ENCODE results near the gene EEA1. TPM values are rescaled to one million over a fixed set of nuclear protein-coding genes. Genes with fewer than 3 reads are reported as not detected.
"Not testable (repeated sequence)": the region's sequence is repeated elsewhere in the genome, so short reads cannot be mapped to it uniquely, and the experiment has no call there.

EEA1 gene
- total RNA-seq = 27.0 TPM

GRCh38 chr12:92928962-92929915, at the start of gene EEA1:
Gene EEA1 (minus strand): TSS chr12:92929295. CDS start chr12:92929066, 229 bp downstream.
- peak; percentile 97 for DNase-seq

DNA sequence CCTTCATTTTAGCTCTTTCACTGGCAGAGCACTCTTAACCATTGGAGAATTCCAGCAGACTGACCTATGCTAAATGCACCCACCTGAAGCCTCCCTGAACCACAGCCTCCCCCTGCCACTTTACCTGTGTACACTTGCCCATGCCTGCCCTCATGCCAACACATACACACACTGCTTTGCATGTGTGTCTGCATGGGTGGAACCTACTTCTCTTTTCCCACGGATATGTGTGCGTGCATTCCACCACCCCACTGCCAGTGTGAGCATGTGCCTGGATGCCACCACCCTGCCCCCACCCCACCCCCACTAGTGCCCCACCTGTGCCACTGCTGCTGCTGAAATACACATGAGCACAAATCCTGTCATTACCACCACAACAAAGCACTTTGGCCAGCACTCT, 49.5 kb upstream of the EEA1 start:
- no peak for DNase-seq

- no peak for DNase-seq
These were observed 48.2 kb upstream of the EEA1 start for GRCh38 chr12:92977326-92977725.

DNA sequence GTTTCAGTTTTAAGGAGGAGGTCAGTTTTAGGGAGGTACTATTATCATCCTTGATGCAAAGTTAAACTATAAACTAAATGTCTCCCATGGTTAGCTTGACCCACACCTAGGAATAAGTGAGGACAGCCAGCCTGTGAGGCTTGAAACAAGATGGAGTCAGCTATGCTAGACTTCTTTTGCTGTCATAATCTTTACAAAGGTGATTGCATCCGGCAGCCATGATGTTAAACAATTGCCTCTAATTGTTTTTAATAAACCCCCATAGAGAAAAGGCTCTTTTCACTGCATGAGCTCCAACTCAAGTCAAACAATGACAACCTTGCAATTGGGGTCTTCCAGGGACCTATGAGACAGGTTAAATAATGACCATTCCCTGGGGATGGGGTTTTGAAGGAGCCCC, 45.7 kb upstream of the EEA1 start:
- DNase-seq = no peak

DNA sequence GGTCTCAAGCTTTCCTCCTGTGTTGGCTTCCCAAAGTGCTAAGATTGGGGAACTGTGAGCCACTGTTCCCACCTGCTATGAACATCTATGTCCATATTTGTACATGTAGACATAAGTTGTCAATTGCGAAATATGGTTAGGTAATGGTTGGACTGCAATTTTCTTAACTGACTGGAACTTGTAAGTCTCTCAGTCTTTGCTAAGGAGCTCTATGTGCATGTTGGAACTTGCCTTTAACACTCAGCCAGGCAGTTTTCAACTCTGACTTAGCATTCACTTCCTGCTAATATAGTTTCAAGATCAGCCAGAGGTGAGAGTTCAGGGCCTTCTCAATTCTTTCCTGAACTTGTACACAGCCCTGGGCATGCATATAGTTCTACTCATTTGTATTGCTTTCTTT, 44.5 kb upstream of the EEA1 start:
- no peak for DNase-seq

DNA sequence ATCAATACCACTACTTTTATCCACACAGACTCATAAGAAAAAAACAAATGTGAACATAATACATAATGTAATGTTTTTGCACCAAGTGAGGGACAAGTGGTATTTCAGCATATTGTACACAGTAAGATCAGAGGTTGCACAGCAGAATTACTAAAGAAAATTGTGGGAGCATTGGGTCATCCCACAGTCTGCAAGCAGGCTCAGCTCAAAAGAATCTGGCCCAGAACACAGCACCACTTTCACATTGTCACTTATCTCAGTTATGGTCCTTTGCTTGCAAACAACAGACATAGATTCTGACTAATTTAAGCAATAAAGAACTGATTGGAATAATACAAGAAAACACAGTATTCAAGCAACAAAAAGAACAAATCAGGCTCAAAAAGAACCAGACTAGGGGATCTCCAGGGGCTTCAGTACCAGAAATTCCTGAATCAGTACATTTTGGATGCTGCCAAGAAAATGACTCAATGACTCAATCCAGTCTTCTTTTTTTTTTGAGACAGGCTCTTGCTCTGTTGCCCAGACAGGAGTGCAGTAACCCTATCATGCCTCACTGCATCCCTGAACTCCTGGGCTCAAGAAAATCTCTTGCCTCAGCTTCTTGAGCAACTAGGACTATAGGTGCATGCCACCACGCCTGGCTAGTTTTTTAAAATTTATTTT, 42.9 kb upstream of the EEA1 start:
- DNase-seq = peak; percentile 42

- DNase-seq = no peak
These were observed 39.2 kb upstream of the EEA1 start for GRCh38 chr12:92968176-92968813.

GRCh38 chr12:92964378-92964777, 35.3 kb upstream of the EEA1 start:
- not testable (repeated sequence) for DNase-seq

DNA sequence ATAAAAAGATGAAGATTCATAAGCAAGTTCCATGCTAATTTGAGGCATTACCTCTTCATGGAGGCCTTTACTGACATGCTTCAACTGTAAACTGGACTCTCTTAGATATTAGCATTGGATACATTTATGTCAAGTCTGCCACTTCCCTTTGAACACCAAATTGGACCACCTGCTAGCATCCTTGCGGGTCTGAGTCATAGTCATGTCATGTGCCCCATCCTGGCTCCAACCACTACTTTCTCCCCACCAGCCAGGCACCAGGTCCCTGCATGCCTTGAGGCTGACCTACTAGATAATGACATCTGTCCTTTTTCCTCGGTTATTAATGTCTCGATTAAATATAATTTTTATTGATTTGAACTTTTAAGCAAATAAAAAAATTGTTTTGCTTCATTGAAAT, 32.9 kb upstream of the EEA1 start:
- DNase-seq = no peak

DNA sequence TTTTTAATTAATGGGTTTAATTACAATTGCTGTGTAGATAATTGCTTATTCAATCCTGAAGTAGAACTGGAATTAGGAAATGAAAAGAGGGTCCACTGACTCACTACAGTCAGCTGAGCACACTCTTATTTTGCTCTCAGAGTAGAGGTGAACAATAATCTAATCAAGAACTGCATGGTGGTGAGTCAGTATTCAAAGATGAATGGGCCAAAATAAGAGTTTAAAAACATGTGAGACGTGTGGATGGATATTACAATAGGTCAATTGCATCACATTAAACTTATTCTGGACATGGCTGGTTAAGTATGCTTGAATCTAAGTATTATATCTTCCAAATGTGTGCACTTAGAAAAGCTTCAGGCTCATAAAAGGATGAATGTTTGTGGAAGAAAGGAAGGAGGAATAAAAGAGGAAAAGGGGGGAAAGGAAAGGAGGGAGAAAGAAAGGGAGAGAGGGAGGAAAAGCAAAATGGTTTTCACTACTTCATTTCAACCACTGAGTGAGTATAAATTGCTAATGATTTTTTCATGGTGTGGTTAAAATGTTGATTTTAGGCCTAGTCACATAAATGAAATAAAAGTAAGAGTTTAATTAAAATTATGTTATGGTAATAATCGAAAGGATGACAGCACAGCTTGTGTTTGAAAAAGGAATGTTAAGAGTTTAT, 27.0 kb upstream of the EEA1 start:
- no peak for DNase-seq

DNA sequence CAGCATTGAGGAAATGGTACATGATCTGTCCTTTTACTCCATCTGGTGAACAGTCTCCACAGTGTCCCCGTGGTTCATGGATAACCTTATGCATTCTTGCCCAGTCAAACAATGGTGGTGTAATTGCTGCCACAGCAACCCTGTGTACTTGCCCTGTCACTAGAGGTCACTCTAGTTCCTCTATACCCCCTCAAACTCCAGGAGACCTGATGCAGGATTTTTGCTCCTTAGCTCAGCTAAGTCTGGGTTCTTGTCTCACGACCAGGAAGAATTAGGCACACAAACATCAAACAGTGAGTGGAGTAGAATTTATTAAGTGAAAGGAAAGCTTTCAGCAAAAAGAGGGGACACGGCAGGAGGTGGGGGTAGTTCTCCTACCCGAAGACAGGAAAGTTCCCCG, 24.7 kb upstream of the EEA1 start:
- DNase-seq = no peak

GRCh38 chr12:92952394-92952793, 23.3 kb upstream of the EEA1 start:
- DNase-seq = no peak

GRCh38 chr12:92951006-92951405, 21.9 kb upstream of the EEA1 start:
- no peak for DNase-seq

DNA sequence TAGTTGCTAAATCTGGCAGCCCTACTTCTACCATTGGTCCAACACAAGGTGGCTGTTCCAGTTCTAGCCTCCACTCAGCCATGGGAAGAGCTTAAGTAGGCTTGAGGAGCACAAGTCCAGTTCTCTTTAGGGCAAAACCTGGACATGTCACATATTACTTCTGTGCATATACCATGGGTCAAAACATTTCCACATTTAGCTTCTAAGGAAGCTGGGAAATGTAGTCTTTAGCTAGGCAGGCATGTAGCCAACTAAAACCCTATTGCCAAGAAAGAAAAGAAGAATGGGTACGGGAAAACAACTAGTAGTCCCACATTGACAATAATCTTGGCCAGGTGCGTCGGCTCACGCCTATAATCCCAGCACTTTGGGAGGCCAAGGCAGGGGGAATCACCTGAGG, 20.9 kb upstream of the EEA1 start:
- DNase-seq = no peak

- no peak for DNase-seq
These were observed 20.4 kb upstream of the EEA1 start for GRCh38 chr12:92949466-92949865.

GRCh38 chr12:92947589-92948215, 18.6 kb upstream of the EEA1 start:
- no peak for DNase-seq

- no peak for DNase-seq
These were observed 16.6 kb upstream of the EEA1 start for GRCh38 chr12:92945659-92946220.

GRCh38 chr12:92943482-92944250, 14.6 kb upstream of the EEA1 start:
- DNase-seq = no peak

DNA sequence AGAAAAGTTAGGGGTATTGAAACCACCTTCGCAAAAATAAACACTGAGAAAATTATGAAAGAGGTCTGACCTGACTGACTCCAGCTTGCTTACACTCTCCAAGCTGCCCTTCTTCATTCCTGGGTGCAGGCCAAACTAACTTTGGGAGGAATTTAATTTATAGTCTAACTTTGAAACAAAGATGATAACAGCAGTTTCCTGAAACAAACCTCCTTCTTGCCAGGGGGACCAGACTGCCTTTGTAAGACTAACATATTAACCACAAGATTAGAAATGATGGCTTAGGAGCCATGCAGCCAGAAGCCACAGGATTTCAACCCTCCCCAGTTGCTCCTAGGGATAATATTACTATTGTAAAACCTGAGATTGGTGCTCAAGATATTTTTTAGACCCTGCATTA, 13.8 kb upstream of the EEA1 start:
- DNase-seq = no peak

DNA sequence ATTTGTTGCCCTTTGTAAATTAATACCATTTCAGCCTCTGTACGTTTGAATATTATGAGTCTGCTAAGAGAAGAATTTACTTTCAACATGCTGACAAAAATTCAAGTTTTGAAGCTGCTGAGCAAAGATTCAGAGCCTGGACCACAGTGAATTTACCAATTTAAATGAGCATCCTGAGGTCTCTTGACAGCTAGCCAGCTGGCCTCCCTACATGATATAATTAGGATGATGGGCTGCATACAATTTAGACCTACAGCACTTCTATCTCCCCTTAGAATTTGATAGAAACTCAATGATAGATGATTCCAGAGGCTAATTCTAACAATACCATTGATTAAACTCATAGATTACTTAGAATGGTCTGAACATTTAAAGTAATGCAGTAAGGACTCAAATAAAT, 10.0 kb upstream of the EEA1 start:
- no peak for DNase-seq

GRCh38 chr12:92938638-92939037, 9.5 kb upstream of the EEA1 start:
- DNase-seq = no peak
